ENCODE data around the gene MZB1. TPM values are rescaled to one million over a fixed set of nuclear protein-coding genes. Genes with fewer than 3 reads are reported as not detected.

Gene MZB1
- polyA plus RNA-seq, 1 of the 3 experiments (the other 2 are of a cell fraction) = not detected

GRCh38 chr5:139395844-139396640, 6.3 kb upstream of the MZB1 start:
- H3K9ac ChIP-seq = no peak overlapping the region
- H3K36me3 ChIP-seq (replicated peaks in 1 of 2; ENCODE audit: control insufficient read depth in 1 of 2, insufficient read depth in 2 of 2, low read length in 1 of 2) = no peaks in the 10 kb centered on the region
- no peak overlapping the region for H3K4me3 ChIP-seq (ENCODE audit: low read depth in 2 of 2, low read length in 1 of 2)
- H3K4me2 ChIP-seq = no peak overlapping the region
- H3K9me3 ChIP-seq = no peaks in the 10 kb centered on the region
- CTCF ChIA-PET = interaction anchor here (1.2 to 2.3 kb wide), 4 partner anchors 10 to 117 kb away, joined by 4 to 9 read pairs (median 6); no protein-coding TSS in a partner anchor
- H3K4me1 ChIP-seq (ENCODE audit: control insufficient read depth in 1 of 2, insufficient read depth in 2 of 2, low read depth in 1 of 2, low read length in 1 of 2) = peaks cover 0 to 3% of the 10 kb centered on the region in 2 experiments; a peak in 1 of 4 replicates
- H3K79me2 ChIP-seq (ENCODE audit: insufficient read depth) = no peaks in the 10 kb centered on the region
- TF ChIP-seq JUND (IDR thresholded peaks at IDR 0.05) = no peak
- peak; percentile 18; the same call in 1 of the 2 replicates for TF ChIP-seq FOSL2 (IDR thresholded peaks at IDR 0.05; ENCODE audit: borderline replicate concordance, low read depth)
- WGBS (ENCODE audit: low lambda C conversion rate) = 84% methylated on average over 5 of the region's 8 CpGs
- H2AFZ ChIP-seq (ENCODE audit: low read depth) = no peak overlapping the region
- H3K27me3 ChIP-seq (ENCODE audit: insufficient read depth) = peaks cover 12% of the 10 kb centered on the region; the same call in 1 of the 2 replicates
- no peaks in the 10 kb centered on the region for H4K20me1 ChIP-seq (ENCODE audit: insufficient read depth)
- no peaks in the 10 kb centered on the region for H3K9me2 ChIP-seq
- H3F3A ChIP-seq (replicated peaks; ENCODE audit: insufficient read depth) = no peaks in the 10 kb centered on the region
- no peak overlapping the region for H3K27ac ChIP-seq (ENCODE audit: low read depth in 2 of 2, low read length in 1 of 2)
- no peak for DNase-seq
- POLR2A ChIA-PET = no interaction called here

GRCh38 chr5:139394654-139395566, 5.2 kb upstream of the MZB1 start, which contains the start of gene PROB1:
TSS of gene PROB1 (minus strand) at chr5:139395104. CDS start at chr5:139395081, 23 bp downstream.
- CTCF ChIA-PET = interaction anchor here (0.8 to 6.3 kb wide), 8 partner anchors 8 to 121 kb away, joined by 3 to 29 read pairs (median 4); partner anchors contain the start of gene SPATA24
- Histone ChIP-seq H3K9me3 (no peaks in the 10 kb centered on the region), H3K79me2 (ENCODE audit: insufficient read depth) (no peaks in the 10 kb centered on the region), H3K36me3 (replicated peaks in 1 of 2; ENCODE audit: control insufficient read depth in 1 of 2, insufficient read depth in 2 of 2, low read length in 1 of 2) (no peaks in the 10 kb centered on the region), H4K20me1 (ENCODE audit: insufficient read depth) (no peaks in the 10 kb centered on the region), H3K27me3 (ENCODE audit: insufficient read depth) (peaks cover 12% of the 10 kb centered on the region; the same call in 1 of the 2 replicates), H2AFZ (ENCODE audit: low read depth) (no peak within 1 kb of the TSS), H3K4me1 (ENCODE audit: control insufficient read depth in 1 of 2, insufficient read depth in 2 of 2, low read depth in 1 of 2, low read length in 1 of 2) (peaks cover 0 to 3% of the 10 kb centered on the region in 2 experiments; a peak in 1 of 4 replicates), H3K4me3 (ENCODE audit: low read depth in 2 of 2, low read length in 1 of 2) (peak within 1 kb of the TSS in 1 of 2 experiments; percentile 23; a peak in 2 of 4 replicates), H3K4me2 (peak within 1 kb of the TSS; percentile 37; the same call in 1 of the 2 replicates), H3F3A (replicated peaks; ENCODE audit: insufficient read depth) (no peaks in the 10 kb centered on the region), H3K9me2 (no peaks in the 10 kb centered on the region), H3K9ac (no peak within 1 kb of the TSS), H3K27ac (ENCODE audit: low read depth in 2 of 2, low read length in 1 of 2) (no peak within 1 kb of the TSS)
- no CpG with 5 or more reads among the region's 76 CpGs for WGBS (ENCODE audit: low lambda C conversion rate)
- no peak for TF ChIP-seq RFX5 (IDR thresholded peaks at IDR 0.05; ENCODE audit: low read length)
- no peak for TF ChIP-seq CTCF (IDR thresholded peaks at IDR 0.05)
- no peak for TF ChIP-seq GATA2 (CRISPR knock-in tag; IDR thresholded peaks at IDR 0.05)
- no peak for TF ChIP-seq EP300 (IDR thresholded peaks at IDR 0.05; ENCODE audit: borderline replicate concordance in 1 of 2, low read depth in 1 of 2, low read length in 1 of 2)
- no peak for TF ChIP-seq MEF2A (IDR thresholded peaks at IDR 0.05; ENCODE audit: borderline replicate concordance, low read depth)
- TF ChIP-seq GABPA (IDR thresholded peaks at IDR 0.05; ENCODE audit: low read depth) = no peak
- no peak for TF ChIP-seq POLR2AphosphoS5 (IDR thresholded peaks at IDR 0.05; ENCODE audit: low read depth, low read length)
- TF ChIP-seq RAD21 (IDR thresholded peaks at IDR 0.05; ENCODE audit: low read length) = no peak
- TF ChIP-seq RXRA (IDR thresholded peaks at IDR 0.05; ENCODE audit: borderline replicate concordance, low read depth) = no peak
- no peak for TF ChIP-seq SMC3 (IDR thresholded peaks at IDR 0.05; ENCODE audit: low read depth, low read length)
- no peak for TF ChIP-seq TEAD4 (IDR thresholded peaks at IDR 0.05; ENCODE audit: borderline replicate concordance, insufficient read depth)
- TF ChIP-seq IRF3 (IDR thresholded peaks at IDR 0.05; ENCODE audit: low read depth, low read length) = no peak
- TF ChIP-seq USF2 (IDR thresholded peaks at IDR 0.05; ENCODE audit: borderline replicate concordance, low read depth, low read length) = no peak
- TF ChIP-seq YY1 (IDR thresholded peaks at IDR 0.05; ENCODE audit: low read depth) = no peak
- TF ChIP-seq CHD2 (IDR thresholded peaks at IDR 0.05; ENCODE audit: low read length, partially characterized antibody) = no peak
- TF ChIP-seq MAX (IDR thresholded peaks at IDR 0.05; ENCODE audit: low read depth) = no peak
- TF ChIP-seq USF1 (IDR thresholded peaks at IDR 0.05; ENCODE audit: borderline replicate concordance, low read depth) = no peak
- TF ChIP-seq FOXM1 (IDR thresholded peaks at IDR 0.05; ENCODE audit: low read depth) = no peak
- DNase-seq = no peak
- POLR2A ChIA-PET = interaction anchor here (1.2 kb wide), 1 partner anchor 9 kb away, joined by 3 read pairs; the partner anchor contains the start of gene SPATA24

Measured in SK-N-SH (cell line).